GM21526 (cell line): Measurements from ENCODE around the gene S100A8.
"Not testable (repeated sequence)": the region's sequence is repeated elsewhere in the genome, so short reads cannot be mapped to it uniquely, and the experiment has no call there.

ENCODE experiments used
- ATAC-seq: cut with Tn5 transposase; IDR thresholded peaks from one replicate; pipeline ENCODE4 v1.9.1; 2021; ENCODE audit warnings: moderate library complexity; ENCODE audit not compliant: unreplicated experiment, low FRiP score

S100A8 gene

GRCh38 chr1:153390938-153391710, at the start of gene S100A8:
Gene S100A8 (minus strand): TSS chr1:153391073. CDS start chr1:153390535, 538 bp downstream.
- ATAC-seq: no peak

DNA sequence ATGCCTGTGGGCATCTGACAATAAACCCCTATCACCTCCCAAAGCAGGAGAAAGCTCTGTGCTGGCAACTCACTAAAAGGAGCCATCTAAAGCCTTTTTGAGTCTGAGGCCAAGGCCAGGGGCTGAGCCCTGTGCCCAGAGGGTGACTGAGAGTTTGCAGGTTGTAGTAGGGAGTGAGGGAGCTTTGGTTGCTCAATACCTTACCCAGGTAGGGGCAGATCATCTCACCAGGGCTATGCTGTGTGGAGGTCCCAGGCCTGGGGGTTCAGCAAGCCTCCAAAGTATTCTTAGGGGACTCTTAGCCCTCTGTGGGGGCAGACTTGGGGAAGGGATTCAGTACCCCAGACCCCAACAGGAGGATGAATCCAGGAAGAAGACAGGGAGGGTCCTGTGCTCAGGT, 48.4 kb upstream of the S100A8 start:
- no peak for ATAC-seq

DNA sequence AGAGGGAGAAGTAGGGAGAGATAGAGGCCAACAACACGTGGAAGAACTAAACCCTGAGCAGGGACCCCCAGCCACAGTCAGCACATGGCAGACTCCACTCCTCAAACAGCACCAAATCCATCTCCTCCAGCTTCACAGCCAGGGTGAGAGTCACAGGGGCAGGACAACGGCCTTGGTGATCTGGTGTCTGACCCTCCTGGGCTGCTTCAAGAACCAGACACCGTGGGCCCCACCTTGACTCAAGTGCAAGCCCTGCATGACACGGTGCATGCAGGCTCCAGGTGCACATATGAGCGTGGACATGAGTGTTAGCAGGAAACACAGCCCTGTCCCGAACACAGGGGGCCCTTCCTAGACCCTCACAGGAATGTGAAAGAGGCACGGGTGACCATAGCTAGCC, 47.7 kb upstream of the S100A8 start:
- ATAC-seq: no peak

- ATAC-seq: no peak
Observed at GRCh38 chr1:153437236-153437635, 46.4 kb upstream of the S100A8 start.

GRCh38 chr1:153434746-153435455, 44.0 kb upstream of the S100A8 start:
- ATAC-seq: no peak

DNA sequence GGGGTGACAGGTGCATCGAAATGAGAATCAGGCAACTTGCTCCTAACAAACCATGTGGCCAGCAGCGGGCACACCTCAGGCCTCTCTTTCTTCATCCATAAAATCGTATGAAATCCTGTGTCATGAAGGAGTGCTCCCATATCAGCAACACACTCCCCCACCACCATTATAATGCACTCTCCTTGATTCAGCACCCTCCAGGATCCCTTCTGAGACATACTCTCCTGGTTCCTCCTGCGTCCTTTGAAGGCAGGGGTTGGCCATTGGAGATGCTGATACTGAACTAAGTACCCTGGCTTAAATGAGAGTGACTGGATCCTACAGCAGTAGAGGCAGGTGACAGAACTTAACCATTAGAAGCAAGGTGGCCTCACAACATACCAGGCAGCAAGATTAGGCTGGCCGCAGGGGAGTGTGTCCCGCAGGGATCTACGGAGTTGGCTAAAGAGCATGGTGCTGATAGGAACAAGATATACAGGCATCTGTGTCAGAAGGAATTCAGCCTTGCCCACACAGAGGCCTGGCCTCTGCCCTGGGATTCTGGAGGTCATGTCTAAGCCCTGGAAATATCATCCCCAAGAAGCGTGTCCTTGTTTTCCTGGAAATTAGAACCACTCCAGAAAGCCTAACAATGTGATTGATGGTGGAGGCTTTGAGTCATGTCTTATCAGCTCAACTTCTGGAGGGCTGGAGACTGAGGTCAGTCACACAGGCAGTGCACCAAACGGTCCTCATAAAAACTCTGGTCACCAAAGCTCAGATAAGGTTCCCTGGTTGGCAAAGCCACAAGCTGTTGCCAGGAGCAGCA, 42.2 kb upstream of the S100A8 start:
- ATAC-seq: no peak

DNA sequence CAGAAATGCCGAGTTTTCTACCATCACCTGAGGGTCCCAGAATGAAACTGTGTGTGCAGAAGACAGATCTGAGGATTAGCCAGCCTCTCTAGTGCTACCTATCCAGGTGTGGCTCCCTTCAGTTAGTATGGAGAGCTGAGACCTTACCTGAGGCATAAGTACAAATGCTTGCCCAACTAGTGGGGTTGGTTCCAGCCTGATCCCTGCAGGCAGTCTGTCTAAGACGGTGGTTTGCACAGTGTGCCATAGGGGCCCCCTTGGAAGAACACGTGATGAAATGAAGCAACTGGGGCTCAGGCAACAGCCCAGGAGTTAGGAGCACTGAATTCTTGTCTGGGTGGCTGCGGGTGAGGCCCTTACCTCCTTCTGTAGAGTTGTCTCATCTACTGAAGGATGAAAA, 41.1 kb upstream of the S100A8 start:
- ATAC-seq: no peak

- no peak for ATAC-seq
Observed at GRCh38 chr1:153431427-153431826, 40.6 kb upstream of the S100A8 start.

- no peak for ATAC-seq
Observed at GRCh38 chr1:153431002-153431401, 40.1 kb upstream of the S100A8 start.

DNA sequence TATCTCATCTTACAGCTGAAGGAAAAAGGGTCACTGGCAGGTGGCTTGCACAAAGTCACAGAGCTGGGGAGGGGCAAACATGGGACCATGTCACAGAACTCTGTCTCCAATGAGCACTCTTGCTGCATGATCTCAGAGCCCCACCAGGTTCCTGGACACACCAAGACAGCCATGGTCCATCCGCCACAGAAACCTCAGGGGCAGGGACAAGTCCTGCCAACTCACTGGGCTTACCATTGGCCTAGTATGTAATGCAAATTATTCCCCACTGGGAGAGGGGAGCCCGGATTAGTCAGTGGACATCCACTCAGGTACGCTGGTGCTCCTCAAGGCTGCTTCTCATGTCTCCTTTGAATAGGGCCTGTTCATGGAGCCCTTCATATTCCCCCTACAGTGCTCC, 39.7 kb upstream of the S100A8 start:
- ATAC-seq: no peak

DNA sequence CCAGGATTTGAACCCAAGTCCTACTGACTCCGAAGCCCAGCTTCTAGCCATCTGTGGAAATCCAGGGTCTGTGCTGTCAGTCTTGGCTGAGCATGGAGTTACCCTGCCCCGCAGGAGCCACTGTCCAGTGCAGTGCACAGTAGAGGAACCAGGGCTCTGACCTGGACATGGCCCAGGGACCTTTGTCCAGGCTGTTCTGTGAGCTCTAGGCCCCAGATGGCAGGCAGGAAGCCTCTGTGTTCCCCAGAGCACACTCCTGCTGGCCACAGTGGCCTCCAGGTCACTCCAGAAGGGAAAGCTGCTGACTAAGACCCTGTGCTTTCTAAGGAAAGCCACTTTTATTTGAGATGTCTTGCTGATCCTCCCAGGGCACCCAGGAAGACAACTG, 39.3 kb upstream of the S100A8 start:
- no peak for ATAC-seq

DNA sequence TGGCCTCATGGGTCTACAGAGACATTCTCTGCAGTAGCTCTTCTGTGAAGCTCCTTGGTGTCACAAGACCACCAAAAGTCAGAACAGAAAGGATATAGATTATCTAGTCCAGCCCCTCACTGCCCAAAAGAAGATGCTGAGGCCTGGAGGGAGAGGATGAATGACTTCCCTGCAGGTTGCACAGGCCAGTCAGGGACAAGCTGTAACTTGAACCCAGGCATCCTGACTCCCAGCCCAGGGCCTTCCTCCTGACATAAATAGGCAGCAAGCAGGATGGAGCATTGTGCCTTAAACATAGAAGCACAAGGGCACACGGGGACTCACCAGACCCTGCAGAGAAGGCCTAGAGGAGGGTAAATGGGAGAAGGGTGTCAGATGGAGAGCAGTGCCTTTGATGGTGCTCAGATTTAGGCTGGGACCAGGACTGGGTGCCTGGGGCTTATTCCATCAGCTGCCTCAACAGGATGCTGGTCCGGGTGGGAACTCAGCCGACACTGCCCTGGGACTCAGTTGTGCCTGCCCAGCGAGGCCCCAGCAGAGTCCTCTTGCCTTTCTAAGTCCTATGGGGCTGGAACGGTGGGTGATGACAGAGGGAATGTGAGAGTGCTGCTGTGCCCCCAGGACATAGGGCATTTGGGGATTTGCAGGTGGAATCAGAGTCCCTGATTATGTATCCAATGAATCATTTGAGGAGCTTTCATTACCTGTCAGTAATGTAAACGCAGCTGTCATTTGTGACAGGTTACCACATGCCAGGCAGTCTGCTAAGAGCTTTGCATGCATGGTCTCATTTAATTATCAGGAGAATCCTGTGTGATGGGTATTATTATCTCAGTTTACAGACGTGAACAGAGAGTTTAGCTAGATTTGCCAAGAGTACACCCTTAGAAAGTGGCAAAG, 38.6 kb upstream of the S100A8 start:
- no peak for ATAC-seq

DNA sequence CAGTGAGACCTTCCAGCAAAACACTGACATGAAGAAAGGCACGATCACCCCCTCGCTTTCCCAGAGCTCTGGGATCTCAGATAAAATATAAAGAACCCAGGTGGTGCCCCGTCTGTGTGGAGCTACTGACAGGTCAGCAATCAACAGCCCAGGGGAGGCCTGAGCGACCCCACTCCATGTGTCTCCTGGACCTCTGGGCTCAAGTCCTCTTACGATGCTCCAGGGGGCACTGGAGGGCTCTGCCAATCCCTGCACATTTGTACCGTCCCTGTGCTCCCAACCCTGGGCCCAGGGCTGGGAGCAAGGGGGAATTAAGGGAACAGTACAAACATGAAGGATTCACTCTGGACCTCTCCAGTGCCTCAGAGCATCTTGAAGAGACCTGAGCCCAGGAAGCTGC, 37.9 kb upstream of the S100A8 start:
- no peak for ATAC-seq

GRCh38 chr1:153428073-153428638, 37.3 kb upstream of the S100A8 start:
- ATAC-seq: no peak

DNA sequence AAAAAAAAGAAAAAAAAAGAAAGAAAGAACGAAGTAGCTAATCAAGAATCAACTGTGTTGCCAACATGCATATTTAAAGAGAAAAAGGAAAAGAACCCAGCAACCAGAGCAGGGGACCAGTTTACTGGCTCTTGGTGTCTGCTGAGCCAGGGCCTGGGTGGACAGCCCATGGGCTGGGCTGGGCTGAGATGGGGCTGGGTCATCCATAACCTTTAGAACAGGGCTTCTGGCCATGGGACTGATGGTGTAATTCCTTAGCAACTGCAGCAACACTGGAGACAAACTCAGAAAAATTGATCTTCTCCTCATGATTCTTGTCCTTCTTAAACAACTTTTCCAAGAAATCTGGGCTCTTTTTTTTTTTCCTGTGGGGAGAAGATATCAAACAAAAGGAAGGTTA, 35.9 kb upstream of the S100A8 start:
- no peak for ATAC-seq

DNA sequence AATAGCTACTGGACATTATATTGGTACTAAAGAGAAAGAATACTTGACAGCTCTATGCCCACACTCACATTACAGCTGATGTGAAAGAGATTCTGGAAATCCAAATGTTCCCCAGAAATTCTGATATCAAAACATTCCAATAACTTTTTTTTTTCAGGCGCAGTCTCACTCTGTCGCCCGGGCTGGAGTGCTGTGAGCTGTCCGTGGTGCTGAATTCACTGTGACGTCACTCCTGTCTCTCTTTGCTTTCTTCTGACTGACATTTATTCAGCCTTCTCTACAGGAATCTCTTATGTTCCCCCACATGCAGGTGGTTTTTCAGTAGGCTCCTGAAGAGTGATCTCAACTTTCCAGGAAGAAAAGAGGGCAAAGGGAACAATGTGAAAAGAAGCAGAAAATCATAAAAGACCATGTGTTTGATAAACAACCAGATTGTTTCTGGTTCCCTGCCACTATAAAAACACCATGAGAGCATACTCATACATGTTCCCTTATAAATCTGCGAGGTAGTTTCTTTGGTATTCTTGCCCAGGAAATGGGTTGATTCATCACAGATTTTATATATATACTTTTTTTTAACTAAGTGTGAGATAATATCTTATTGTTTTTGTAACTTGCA, 31.7 kb upstream of the S100A8 start:
- no peak for ATAC-seq

- no peak for ATAC-seq
Observed at GRCh38 chr1:153420306-153420705, 29.4 kb upstream of the S100A8 start.

DNA sequence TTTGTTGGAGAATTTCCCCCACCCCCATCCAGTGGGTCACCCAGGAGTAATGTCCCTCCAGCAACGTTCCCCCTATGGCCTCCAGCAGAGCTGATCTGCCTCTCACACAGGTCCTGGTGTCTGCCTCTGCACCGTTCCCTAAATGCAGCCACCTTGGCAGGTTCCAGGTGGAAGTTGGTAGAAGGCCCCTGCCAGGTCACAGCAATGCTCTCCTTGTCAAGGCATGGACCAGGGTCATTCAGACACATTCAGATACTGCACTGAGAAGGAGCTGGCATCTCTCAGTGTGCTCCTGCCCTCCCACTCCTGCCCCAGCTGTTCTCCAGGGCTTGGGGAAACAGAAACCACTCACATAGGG, 28.5 kb upstream of the S100A8 start:
- not testable (repeated sequence) for ATAC-seq

DNA sequence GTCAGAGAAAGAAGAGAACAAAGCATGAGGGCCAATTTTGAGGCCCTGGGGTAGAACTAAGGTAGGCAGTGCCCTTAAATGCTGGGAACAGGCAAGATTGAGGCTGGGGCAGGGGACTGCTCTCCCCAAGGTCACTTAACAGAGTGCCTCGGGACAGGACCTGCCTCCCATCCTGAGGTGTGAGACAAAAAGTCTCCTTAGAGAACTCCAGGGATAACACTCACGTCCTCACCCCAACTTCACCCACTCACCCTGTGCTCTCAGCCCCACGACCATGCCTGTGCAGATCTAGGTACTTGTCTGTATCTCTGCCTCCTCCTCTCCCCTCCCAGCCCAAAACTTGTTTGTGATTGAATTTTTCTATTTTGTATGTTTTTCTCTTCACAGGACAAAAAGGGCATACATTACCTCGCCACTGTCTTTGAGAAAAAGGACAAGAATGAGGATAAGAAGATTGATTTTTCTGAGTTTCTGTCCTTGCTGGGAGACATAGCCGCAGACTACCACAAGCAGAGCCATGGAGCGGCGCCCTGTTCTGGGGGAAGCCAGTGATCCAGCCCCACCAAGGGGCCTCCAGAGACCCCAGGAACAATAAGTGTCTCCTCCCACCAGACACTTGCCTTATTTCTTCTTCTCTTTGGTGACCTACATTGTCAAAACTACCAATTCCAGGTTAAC, 28.0 kb upstream of the S100A8 start:
- ATAC-seq: not testable (repeated sequence)
